HFFc6 (cell line): ENCODE data around the gene SRMS. TPM values are rescaled to one million over a fixed set of nuclear protein-coding genes. Genes with fewer than 3 reads are reported as not detected.

Experiments
- DNase-seq: peaks from one replicate; pipeline ENCODE4 v3.0.0-alpha.2; 2018
- H3K27ac Mint-ChIP-seq: 2 replicates; pipeline ENCODE4 v1.8.0; 2020; ENCODE audit warnings: mild to moderate bottlenecking, mixed read lengths
- H3K27me3 Mint-ChIP-seq: 2 replicates; pipeline ENCODE4 v1.8.0; 2021; ENCODE audit warnings: mild to moderate bottlenecking, moderate library complexity, mixed read lengths; ENCODE audit not compliant: insufficient read depth
- H3K36me3 Mint-ChIP-seq: 2 replicates; pipeline ENCODE4 v1.8.0; 2021; ENCODE audit warnings: low read depth, mixed read lengths
- H3K4me1 Mint-ChIP-seq: 2 replicates; pipeline ENCODE4 v1.8.0; 2020; ENCODE audit warnings: low read depth, mixed read lengths
- H3K4me3 Mint-ChIP-seq: 2 replicates; pipeline ENCODE4 v1.8.0; 2020; ENCODE audit warnings: mild to moderate bottlenecking, moderate library complexity, mixed read lengths
- H3K9me3 Mint-ChIP-seq: 2 replicates; pipeline ENCODE4 v1.8.0; 2020; ENCODE audit warnings: mild to moderate bottlenecking, mixed read lengths
- CTCF ChIP-seq: fragments of 200-600 bp; sonication (generic); IDR thresholded peaks from 2 replicates; pipeline ENCODE4 v1.5.0; 2021; ENCODE audit warnings: antibody characterized with exemption, mild to moderate bottlenecking
- total RNA-seq, 6 experiments: library from RNA; stranded (reverse); fragmentation: NEBNext Ultra II Directional; extraction: Animal tissue kit (Norgen Biotek cat#: 25700); gene quantifications; 2 replicates in 1 of 6; 3 replicates in 5 of 6; pipeline ENCODE4 v1.2.3, GENCODE V29; 2021

Gene SRMS
- total RNA-seq, 6 experiments from 2014 or later = not detected

- Mint-ChIP-seq H3K27ac (no peak overlapping the region), H3K4me3 (no peak overlapping the region)
Observed at GRCh38 chr20:63497946-63498935, 49.3 kb downstream of the SRMS start.

GRCh38 chr20:63497138-63497945, 50.2 kb downstream of the SRMS start:
- Mint-ChIP-seq H3K4me1 (no peaks in the 10 kb centered on the region), H3K36me3 (no peaks in the 10 kb centered on the region), H3K27me3 (no peaks in the 10 kb centered on the region; the same call in 1 of the 2 replicates), H3K4me3 (no peak overlapping the region), H3K9me3 (peaks cover 2% of the 10 kb centered on the region; the same call in 1 of the 2 replicates), H3K27ac (no peak overlapping the region)
- no peak for DNase-seq
- TF ChIP-seq CTCF = no peak

More at GRCh38 chr20:63497946-63498935, 49.3 kb downstream of the SRMS start:
- H3K9me3 Mint-ChIP-seq = no peaks in the 10 kb centered on the region
- H3K36me3 Mint-ChIP-seq = no peaks in the 10 kb centered on the region
- peak; percentile 12 for DNase-seq
- H3K27me3 Mint-ChIP-seq = no peaks in the 10 kb centered on the region; the same call in 1 of the 2 replicates
- TF ChIP-seq CTCF = no peak
- H3K4me1 Mint-ChIP-seq = no peaks in the 10 kb centered on the region

- H3K4me3 Mint-ChIP-seq = peak overlapping the region; percentile 71
- H3K27me3 Mint-ChIP-seq = no peaks in the 10 kb centered on the region; the same call in 1 of the 2 replicates
- no peak overlapping the region for H3K27ac Mint-ChIP-seq
- no peak for TF ChIP-seq CTCF
- no peaks in the 10 kb centered on the region for H3K4me1 Mint-ChIP-seq
- peaks cover 5% of the 10 kb centered on the region; the same call in 1 of the 2 replicates for H3K9me3 Mint-ChIP-seq
- no peaks in the 10 kb centered on the region for H3K36me3 Mint-ChIP-seq
- no peak for DNase-seq
Observed at GRCh38 chr20:63496596-63497120, 50.9 kb downstream of the SRMS start.

- no peaks in the 10 kb centered on the region; the same call in 1 of the 2 replicates for H3K27me3 Mint-ChIP-seq
- DNase-seq = peak; percentile 17
- peak overlapping the region; percentile 71 for H3K4me3 Mint-ChIP-seq
- TF ChIP-seq CTCF = peak; percentile 99
- no peak overlapping the region for H3K27ac Mint-ChIP-seq
- H3K9me3 Mint-ChIP-seq = peaks cover 5% of the 10 kb centered on the region; the same call in 1 of the 2 replicates
- H3K36me3 Mint-ChIP-seq = no peaks in the 10 kb centered on the region
- no peaks in the 10 kb centered on the region for H3K4me1 Mint-ChIP-seq
Observed at GRCh38 chr20:63495741-63496595, 51.6 kb downstream of the SRMS start.
